ENCODE measurements around the gene EML3.
"Not testable (repeated sequence)": the region's sequence is repeated elsewhere in the genome, so short reads cannot be mapped to it uniquely, and the experiment has no call there.

The EML3 gene

GRCh38 chr11:62612366-62613290 lies at the start of gene EML3, which contains the start of gene ROM1:
EML3 (minus strand) TSS chr11:62612775; CDS start chr11:62612457, 318 bp downstream.
ROM1 (plus strand) TSS chr11:62613257; CDS start chr11:62613282, 25 bp downstream.
- Histone ChIP-seq H3K36me3 (ENCODE audit: insufficient read depth, low read length) (no peaks in the 10 kb centered on the region), H3K9ac (ENCODE audit: low read depth, low read length) (peak within 1 kb of the TSS; percentile 62), H3K4me1 (ENCODE audit: insufficient read depth, low read length) (peaks cover 12% of the 10 kb centered on the region; the same call in 1 of the 2 replicates), H3K9me3 (ENCODE audit: control insufficient read depth, insufficient read depth, low read length) (no peaks in the 10 kb centered on the region)

GRCh38 chr11:62656796-62657429 lies 44.3 kb upstream of the EML3 start:
- no peaks in the 10 kb centered on the region for H3K9me3 ChIP-seq (ENCODE audit: control insufficient read depth, insufficient read depth, low read length)
- no peak overlapping the region for H3K9ac ChIP-seq (ENCODE audit: low read depth, low read length)
- 0 out of 2 replicates have a peak, but pooled peaks cover 2% of the 10 kb centered on the region for H3K4me1 ChIP-seq (ENCODE audit: insufficient read depth, low read length)
- H3K36me3 ChIP-seq (ENCODE audit: insufficient read depth, low read length): no peaks in the 10 kb centered on the region

GRCh38 chr11:62654297-62654696 lies 41.7 kb upstream of the EML3 start:
- H3K4me1 ChIP-seq (ENCODE audit: insufficient read depth, low read length): 0 out of 2 replicates have a peak, but pooled peaks cover 5% of the 10 kb centered on the region
- no peaks in the 10 kb centered on the region for H3K36me3 ChIP-seq (ENCODE audit: insufficient read depth, low read length)
- no peaks in the 10 kb centered on the region for H3K9me3 ChIP-seq (ENCODE audit: control insufficient read depth, insufficient read depth, low read length)
- no peak overlapping the region for H3K9ac ChIP-seq (ENCODE audit: low read depth, low read length)

- H3K9ac ChIP-seq (ENCODE audit: low read depth, low read length): peak overlapping the region; percentile 83
- H3K9me3 ChIP-seq (ENCODE audit: control insufficient read depth, insufficient read depth, low read length): no peaks in the 10 kb centered on the region
- H3K36me3 ChIP-seq (ENCODE audit: insufficient read depth, low read length): no peaks in the 10 kb centered on the region; the same call in 1 of the 2 replicates
- 0 out of 2 replicates have a peak, but pooled peaks cover 5% of the 10 kb centered on the region for H3K4me1 ChIP-seq (ENCODE audit: insufficient read depth, low read length)
These were observed 39.8 kb upstream of the EML3 start for GRCh38 chr11:62652161-62653006.

GRCh38 chr11:62650283-62650682 lies 37.7 kb upstream of the EML3 start:
- H3K4me1 ChIP-seq (ENCODE audit: insufficient read depth, low read length): 0 out of 2 replicates have a peak, but pooled peaks cover 11% of the 10 kb centered on the region

GRCh38 chr11:62649486-62649885 lies 36.9 kb upstream of the EML3 start:
- Histone ChIP-seq H3K36me3 (ENCODE audit: insufficient read depth, low read length) (no peaks in the 10 kb centered on the region; the same call in 1 of the 2 replicates), H3K9ac (ENCODE audit: low read depth, low read length) (no peak overlapping the region), H3K9me3 (ENCODE audit: control insufficient read depth, insufficient read depth, low read length) (no peaks in the 10 kb centered on the region), H3K4me1 (ENCODE audit: insufficient read depth, low read length) (0 out of 2 replicates have a peak, but pooled peaks cover 11% of the 10 kb centered on the region)

More at GRCh38 chr11:62650283-62650682, 37.7 kb upstream of the EML3 start:
- not testable (repeated sequence) for H3K36me3 ChIP-seq (ENCODE audit: insufficient read depth, low read length); H3K9ac ChIP-seq (ENCODE audit: low read depth, low read length); H3K9me3 ChIP-seq (ENCODE audit: control insufficient read depth, insufficient read depth, low read length)

GRCh38 chr11:62648967-62649364 lies 36.4 kb upstream of the EML3 start:
- H3K36me3 ChIP-seq (ENCODE audit: insufficient read depth, low read length): no peaks in the 10 kb centered on the region; the same call in 1 of the 2 replicates
- no peaks in the 10 kb centered on the region for H3K9me3 ChIP-seq (ENCODE audit: control insufficient read depth, insufficient read depth, low read length)
- H3K4me1 ChIP-seq (ENCODE audit: insufficient read depth, low read length): 0 out of 2 replicates have a peak, but pooled peaks cover 11% of the 10 kb centered on the region
- H3K9ac ChIP-seq (ENCODE audit: low read depth, low read length): no peak overlapping the region

- Histone ChIP-seq H3K9ac (ENCODE audit: low read depth, low read length) (no peak overlapping the region), H3K36me3 (ENCODE audit: insufficient read depth, low read length) (no peaks in the 10 kb centered on the region; the same call in 1 of the 2 replicates), H3K9me3 (ENCODE audit: control insufficient read depth, insufficient read depth, low read length) (no peaks in the 10 kb centered on the region), H3K4me1 (ENCODE audit: insufficient read depth, low read length) (0 out of 2 replicates have a peak, but pooled peaks cover 11% of the 10 kb centered on the region)
These were observed 35.8 kb upstream of the EML3 start for GRCh38 chr11:62648185-62648966.

- H3K9me3 ChIP-seq (ENCODE audit: control insufficient read depth, insufficient read depth, low read length): no peaks in the 10 kb centered on the region
- H3K9ac ChIP-seq (ENCODE audit: low read depth, low read length): no peak overlapping the region
- 0 out of 2 replicates have a peak, but pooled peaks cover 11% of the 10 kb centered on the region for H3K4me1 ChIP-seq (ENCODE audit: insufficient read depth, low read length)
- H3K36me3 ChIP-seq (ENCODE audit: insufficient read depth, low read length): no peaks in the 10 kb centered on the region; the same call in 1 of the 2 replicates
These were observed 35.0 kb upstream of the EML3 start for GRCh38 chr11:62647609-62648005.

- H3K4me1 ChIP-seq (ENCODE audit: insufficient read depth, low read length): 0 out of 2 replicates have a peak, but pooled peaks cover 10% of the 10 kb centered on the region
- H3K9ac ChIP-seq (ENCODE audit: low read depth, low read length): no peak overlapping the region; the same call in 1 of the 2 replicates
- H3K36me3 ChIP-seq (ENCODE audit: insufficient read depth, low read length): no peaks in the 10 kb centered on the region; the same call in 1 of the 2 replicates
- no peaks in the 10 kb centered on the region for H3K9me3 ChIP-seq (ENCODE audit: control insufficient read depth, insufficient read depth, low read length)
These were observed 34.4 kb upstream of the EML3 start for GRCh38 chr11:62646825-62647608.

- Histone ChIP-seq H3K9ac (ENCODE audit: low read depth, low read length) (peak within 1 kb of the TSS; percentile 100), H3K4me1 (ENCODE audit: insufficient read depth, low read length) (0 out of 2 replicates have a peak, but pooled peaks cover 6% of the 10 kb centered on the region), H3K9me3 (ENCODE audit: control insufficient read depth, insufficient read depth, low read length) (no peaks in the 10 kb centered on the region), H3K36me3 (ENCODE audit: insufficient read depth, low read length) (no peaks in the 10 kb centered on the region; the same call in 1 of the 2 replicates)
These were observed 33.6 kb upstream of the EML3 start, which contains the start of gene GANAB for GRCh38 chr11:62645946-62646824. GANAB (minus strand) TSS chr11:62646613; CDS start chr11:62646599, 14 bp downstream.

GRCh38 chr11:62645671-62645945 lies 33.0 kb upstream of the EML3 start:
- 0 out of 2 replicates have a peak, but pooled peaks cover 6% of the 10 kb centered on the region for H3K4me1 ChIP-seq (ENCODE audit: insufficient read depth, low read length)
- no peaks in the 10 kb centered on the region for H3K9me3 ChIP-seq (ENCODE audit: control insufficient read depth, insufficient read depth, low read length)
- H3K9ac ChIP-seq (ENCODE audit: low read depth, low read length): peak overlapping the region; percentile 100
- H3K36me3 ChIP-seq (ENCODE audit: insufficient read depth, low read length): no peaks in the 10 kb centered on the region; the same call in 1 of the 2 replicates
